SK-N-MC (cell line): ENCODE measurements around the gene WRAP73.

ENCODE experiments used
- EZH2 ChIP-seq: fragments of 200-600 bp; sonication (generic); IDR thresholded peaks from one replicate; pipeline ENCODE4 v1.6.1; 2017; ENCODE audit warnings: antibody characterized with exemption
- FOXP2 ChIP-seq: optimal IDR thresholded peaks from 2 replicates; pipeline ENCODE3; 2011; ENCODE audit warnings: mild to moderate bottlenecking, moderate library complexity; ENCODE audit not compliant: insufficient read depth; ENCODE audit errors: extremely low read length, control extremely low read depth
- POLR2AphosphoS5 ChIP-seq: IDR thresholded peaks from 2 replicates; pipeline ENCODE4 v1.6.1; 2012; ENCODE audit warnings: mild to moderate bottlenecking, low read depth, low read length, borderline replicate concordance

DNA sequence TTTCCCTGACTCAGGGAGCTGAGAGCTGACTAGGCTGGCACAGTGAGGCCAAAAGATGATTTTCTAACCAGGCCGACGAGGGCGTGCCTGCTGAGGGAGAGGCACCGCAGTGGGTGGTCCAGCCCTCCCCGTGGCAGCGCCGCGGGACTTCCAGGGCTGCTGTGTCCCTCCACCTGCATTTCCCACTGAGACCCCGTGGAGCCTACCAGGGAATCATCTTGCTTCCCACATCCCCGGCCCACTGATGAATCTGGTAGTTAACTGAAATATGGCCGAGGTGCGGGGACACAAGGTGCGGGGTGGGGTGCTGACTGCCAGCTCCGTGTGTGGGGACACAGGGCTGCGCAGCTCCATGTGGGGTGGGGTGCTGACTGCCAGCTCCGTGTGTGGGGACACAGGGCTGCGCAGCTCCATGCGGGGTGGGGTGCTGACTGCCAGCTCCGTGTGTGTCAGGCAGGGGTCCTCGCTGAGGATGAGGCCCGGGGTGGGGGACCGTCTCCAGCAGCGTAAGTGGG is 10.4 kb downstream of the WRAP73 start:
- TF ChIP-seq POLR2AphosphoS5 (no peak), EZH2 (no peak), FOXP2 (no peak)
